ENCODE results near the gene OPA1. TPM values are rescaled to one million over a fixed set of nuclear protein-coding genes. Genes with fewer than 3 reads are reported as not detected.
A peak's percentile ranks its signal among the peaks of the same experiment; 100 is the strongest.

Gene OPA1
- total and polyA plus RNA-seq, 2 of the 13 experiments (the other 11 are each of a cell fraction or from before 2014, with no cell fraction given) = 26.7 to 78.5 TPM

DNA sequence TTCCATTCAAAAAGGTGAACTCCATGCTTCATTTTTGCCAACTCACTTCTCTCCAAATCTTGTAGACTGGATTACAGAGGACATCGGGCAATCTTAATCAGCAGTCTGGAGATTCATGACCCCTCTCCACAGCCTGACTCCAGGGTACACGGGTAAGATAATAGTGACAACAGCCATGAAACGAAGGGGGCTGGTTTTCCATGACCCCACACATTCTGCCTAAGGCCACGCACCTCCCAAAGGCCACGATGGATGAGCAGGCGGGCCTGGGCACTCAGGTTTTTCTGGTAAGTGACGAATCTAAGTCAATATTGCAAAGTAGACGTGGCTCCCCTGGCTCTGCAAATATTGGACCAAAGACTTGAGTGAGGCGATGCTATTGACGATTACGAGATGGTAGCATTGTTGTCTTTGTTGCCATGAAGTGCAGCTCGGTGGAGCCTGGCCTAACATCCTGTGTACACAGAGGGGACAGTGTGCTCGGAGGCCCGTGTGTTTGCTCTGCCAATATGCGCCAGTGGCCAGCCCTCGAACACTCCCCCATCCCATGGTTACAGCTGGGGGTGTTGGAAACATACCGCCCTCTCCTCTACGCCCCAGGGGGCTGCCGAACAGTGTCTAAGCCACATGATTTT lies 119.1 kb downstream of the OPA1 start (continued):
- TF ChIP-seq, protein P1, sequence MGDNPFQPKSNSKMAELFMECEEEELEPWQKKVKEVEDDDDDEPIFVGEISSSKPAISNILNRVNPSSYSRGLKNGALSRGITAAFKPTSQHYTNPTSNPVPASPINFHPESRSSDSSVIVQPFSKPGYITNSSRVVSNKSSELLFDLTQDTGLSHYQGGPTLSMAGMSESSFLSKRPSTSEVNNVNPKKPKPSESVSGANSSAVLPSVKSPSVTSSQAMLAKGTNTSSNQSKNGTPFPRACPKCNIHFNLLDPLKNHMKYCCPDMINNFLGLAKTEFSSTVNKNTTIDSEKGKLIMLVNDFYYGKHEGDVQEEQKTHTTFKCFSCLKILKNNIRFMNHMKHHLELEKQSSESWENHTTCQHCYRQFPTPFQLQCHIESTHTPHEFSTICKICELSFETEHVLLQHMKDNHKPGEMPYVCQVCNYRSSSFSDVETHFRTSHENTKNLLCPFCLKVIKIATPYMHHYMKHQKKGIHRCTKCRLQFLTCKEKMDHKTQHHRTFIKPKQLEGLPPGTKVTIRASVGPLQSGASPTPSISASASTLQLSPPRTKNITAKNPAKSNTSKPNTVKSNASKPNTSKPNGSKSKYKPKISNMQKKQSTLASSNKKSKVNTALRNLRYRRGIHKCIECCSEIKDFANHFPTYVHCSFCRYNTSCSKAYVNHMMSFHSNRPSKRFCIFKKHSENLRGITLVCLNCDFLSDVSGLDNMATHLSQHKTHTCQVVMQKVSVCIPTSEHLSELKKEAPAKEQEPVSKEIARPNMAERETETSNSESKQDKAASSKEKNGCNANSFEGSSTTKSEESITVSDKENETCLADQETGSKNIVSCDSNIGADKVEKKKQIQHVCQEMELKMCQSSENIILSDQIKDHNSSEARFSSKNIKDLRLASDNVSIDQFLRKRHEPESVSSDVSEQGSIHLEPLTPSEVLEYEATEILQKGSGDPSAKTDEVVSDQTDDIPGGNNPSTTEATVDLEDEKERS (CRISPR knock-in tag; IDR thresholded peaks at IDR 0.05) = peak; percentile 86
- TF ChIP-seq, protein P2, sequence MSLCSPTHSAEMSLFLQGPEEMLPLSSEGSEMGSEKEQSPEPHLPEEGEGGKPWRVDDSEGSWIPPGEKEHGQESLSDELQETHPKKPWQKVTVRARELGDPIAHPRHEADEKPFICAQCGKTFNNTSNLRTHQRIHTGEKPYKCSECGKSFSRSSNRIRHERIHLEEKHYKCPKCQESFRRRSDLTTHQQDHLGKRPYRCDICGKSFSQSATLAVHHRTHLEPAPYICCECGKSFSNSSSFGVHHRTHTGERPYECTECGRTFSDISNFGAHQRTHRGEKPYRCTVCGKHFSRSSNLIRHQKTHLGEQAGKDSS (CRISPR knock-in tag; IDR thresholded peaks at IDR 0.05; ENCODE audit: borderline replicate concordance, low read depth) = peak; percentile 98; the same call in 1 of the 2 replicates
- TF ChIP-seq, protein P3, sequence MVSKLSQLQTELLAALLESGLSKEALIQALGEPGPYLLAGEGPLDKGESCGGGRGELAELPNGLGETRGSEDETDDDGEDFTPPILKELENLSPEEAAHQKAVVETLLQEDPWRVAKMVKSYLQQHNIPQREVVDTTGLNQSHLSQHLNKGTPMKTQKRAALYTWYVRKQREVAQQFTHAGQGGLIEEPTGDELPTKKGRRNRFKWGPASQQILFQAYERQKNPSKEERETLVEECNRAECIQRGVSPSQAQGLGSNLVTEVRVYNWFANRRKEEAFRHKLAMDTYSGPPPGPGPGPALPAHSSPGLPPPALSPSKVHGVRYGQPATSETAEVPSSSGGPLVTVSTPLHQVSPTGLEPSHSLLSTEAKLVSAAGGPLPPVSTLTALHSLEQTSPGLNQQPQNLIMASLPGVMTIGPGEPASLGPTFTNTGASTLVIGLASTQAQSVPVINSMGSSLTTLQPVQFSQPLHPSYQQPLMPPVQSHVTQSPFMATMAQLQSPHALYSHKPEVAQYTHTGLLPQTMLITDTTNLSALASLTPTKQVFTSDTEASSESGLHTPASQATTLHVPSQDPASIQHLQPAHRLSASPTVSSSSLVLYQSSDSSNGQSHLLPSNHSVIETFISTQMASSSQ (IDR thresholded peaks at IDR 0.05; ENCODE audit: low read depth) = peak; percentile 86
- TF ChIP-seq, protein P3 (CRISPR knock-in tag; IDR thresholded peaks at IDR 0.05; ENCODE audit: borderline replicate concordance) = peak; percentile 97
- peak; percentile 92 for TF ChIP-seq ZMYM3 (CRISPR knock-in tag; IDR thresholded peaks at IDR 0.05)
- no peak for TF ChIP-seq ZSCAN22 (CRISPR knock-in tag; IDR thresholded peaks at IDR 0.05)
- peak; percentile 73 for TF ChIP-seq RFX1 (IDR thresholded peaks at IDR 0.05)
- TF ChIP-seq, protein P4, sequence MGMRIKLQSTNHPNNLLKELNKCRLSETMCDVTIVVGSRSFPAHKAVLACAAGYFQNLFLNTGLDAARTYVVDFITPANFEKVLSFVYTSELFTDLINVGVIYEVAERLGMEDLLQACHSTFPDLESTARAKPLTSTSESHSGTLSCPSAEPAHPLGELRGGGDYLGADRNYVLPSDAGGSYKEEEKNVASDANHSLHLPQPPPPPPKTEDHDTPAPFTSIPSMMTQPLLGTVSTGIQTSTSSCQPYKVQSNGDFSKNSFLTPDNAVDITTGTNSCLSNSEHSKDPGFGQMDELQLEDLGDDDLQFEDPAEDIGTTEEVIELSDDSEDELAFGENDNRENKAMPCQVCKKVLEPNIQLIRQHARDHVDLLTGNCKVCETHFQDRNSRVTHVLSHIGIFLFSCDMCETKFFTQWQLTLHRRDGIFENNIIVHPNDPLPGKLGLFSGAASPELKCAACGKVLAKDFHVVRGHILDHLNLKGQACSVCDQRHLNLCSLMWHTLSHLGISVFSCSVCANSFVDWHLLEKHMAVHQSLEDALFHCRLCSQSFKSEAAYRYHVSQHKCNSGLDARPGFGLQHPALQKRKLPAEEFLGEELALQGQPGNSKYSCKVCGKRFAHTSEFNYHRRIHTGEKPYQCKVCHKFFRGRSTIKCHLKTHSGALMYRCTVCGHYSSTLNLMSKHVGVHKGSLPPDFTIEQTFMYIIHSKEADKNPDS (CRISPR knock-in tag; IDR thresholded peaks at IDR 0.05) = peak; percentile 69; the same call in 1 of the 2 replicates
- TF ChIP-seq PPARG (CRISPR knock-in tag; conservative IDR thresholded peaks at IDR 0.05) = peak; percentile 83; the same call in 1 of the 2 replicates
- TF ChIP-seq, protein P5, sequence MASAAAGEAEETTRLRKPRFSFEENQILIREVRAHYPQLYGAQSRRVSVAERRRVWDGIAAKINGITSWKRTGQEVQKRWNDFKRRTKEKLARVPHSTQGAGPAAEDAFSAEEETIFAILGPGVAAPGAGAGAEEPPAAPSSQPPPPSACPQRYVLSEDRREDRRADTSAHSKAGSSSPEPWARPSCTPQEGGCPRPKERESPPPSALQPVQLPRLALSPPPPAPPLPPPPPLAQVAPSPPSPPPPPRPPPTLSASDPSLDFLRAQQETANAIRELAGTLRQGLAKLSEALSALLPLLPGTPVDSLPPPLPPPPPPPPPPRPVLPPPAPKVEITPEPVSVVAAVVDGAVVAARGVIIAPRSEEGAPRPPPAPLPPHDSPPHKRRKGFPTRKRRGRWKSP (CRISPR knock-in tag; IDR thresholded peaks at IDR 0.05) = peak; percentile 87
- TF ChIP-seq ATM (IDR thresholded peaks at IDR 0.05; ENCODE audit: borderline replicate concordance) = no peak
- TF ChIP-seq EHMT2 (IDR thresholded peaks at IDR 0.05; ENCODE audit: borderline replicate concordance, low read depth, low read length) = no peak
- peak; percentile 80; the same call in 1 of the 2 replicates for TF ChIP-seq ZNF598 (CRISPR knock-in tag; IDR thresholded peaks at IDR 0.05; ENCODE audit: borderline replicate concordance)
- TF ChIP-seq, protein P6, sequence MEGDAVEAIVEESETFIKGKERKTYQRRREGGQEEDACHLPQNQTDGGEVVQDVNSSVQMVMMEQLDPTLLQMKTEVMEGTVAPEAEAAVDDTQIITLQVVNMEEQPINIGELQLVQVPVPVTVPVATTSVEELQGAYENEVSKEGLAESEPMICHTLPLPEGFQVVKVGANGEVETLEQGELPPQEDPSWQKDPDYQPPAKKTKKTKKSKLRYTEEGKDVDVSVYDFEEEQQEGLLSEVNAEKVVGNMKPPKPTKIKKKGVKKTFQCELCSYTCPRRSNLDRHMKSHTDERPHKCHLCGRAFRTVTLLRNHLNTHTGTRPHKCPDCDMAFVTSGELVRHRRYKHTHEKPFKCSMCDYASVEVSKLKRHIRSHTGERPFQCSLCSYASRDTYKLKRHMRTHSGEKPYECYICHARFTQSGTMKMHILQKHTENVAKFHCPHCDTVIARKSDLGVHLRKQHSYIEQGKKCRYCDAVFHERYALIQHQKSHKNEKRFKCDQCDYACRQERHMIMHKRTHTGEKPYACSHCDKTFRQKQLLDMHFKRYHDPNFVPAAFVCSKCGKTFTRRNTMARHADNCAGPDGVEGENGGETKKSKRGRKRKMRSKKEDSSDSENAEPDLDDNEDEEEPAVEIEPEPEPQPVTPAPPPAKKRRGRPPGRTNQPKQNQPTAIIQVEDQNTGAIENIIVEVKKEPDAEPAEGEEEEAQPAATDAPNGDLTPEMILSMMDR (CRISPR knock-in tag; IDR thresholded peaks at IDR 0.05) = peak; percentile 31; the same call in 1 of the 2 replicates
